Measurements from ENCODE around the gene PHF5A. TPM values are rescaled to one million over a fixed set of nuclear protein-coding genes. Genes with fewer than 3 reads are reported as not detected.

Gene PHF5A, protein sequence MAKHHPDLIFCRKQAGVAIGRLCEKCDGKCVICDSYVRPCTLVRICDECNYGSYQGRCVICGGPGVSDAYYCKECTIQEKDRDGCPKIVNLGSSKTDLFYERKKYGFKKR
- total RNA-seq (2014; rRNA removed; shearing (Covaris generic)): 55.6 and 59.7 TPM in 2 replicates

DNA sequence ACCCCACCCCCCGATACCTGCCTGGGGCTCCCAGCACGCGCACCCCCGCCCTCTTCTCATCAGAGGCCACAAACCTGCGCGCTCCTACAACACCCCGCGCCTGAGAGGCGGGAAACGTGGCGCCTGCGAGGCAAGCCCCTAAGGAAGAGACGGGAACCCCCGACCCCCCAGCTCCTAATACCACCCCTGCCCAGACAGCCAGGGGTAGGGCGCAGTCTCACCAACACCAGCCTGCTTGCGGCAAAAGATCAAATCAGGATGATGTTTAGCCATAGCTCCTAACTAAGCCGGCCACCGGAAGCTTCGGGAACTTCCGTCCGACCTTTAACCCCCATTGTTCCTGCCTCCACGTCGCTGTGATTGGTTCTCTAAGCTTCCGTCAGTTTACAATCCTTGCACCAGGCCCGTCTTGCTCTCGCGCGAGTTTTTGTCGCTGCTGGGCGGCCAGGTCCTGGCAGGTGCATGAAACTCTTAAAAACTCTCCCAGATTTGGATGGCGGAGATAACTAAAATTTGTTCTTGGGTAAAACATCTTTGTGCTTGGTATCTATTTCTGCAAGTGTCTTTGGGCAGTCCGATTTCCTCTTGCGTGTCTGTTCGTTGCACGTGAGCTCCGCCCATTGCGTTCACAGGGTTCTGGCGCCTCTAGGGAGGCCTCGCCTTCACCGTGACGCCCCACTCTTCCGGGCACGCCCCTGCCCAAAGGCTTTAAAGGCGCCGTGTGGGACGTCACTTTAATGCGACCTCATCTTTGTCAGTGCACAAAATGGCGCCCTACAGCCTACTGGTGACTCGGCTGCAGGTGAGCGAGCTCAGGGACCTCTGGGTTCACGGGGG lies at the start of gene PHF5A, which contains the start of gene ACO2:
Gene PHF5A, minus strand, starts transcription at position 312 of the 837 bp plus-strand sequence. Its CDS starts 39 bp downstream, at position 273.
Gene ACO2, plus strand, starts transcription at position 737 of the 837 bp plus-strand sequence. Its CDS starts 30 bp downstream, at position 767.
- peak; percentile 96 for DNase-seq (ENCODE audit: low read depth)

DNA sequence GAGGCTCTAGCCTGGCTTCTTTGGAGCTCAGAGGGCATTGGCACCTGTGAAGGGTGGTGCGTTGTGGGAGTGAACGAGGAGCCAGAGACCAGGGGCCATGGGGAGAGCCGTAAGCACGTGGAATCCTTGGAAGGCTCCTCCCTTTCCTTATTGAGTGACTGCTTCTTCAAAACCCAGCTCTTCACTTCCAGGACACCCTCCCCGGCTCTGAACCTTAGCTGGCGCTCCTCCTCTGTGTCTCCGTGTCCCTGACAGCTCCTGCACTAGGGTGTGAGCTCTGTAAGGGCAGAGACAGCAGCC lies 49.5 kb upstream of the PHF5A start:
- no peak for DNase-seq (ENCODE audit: low read depth)

DNA sequence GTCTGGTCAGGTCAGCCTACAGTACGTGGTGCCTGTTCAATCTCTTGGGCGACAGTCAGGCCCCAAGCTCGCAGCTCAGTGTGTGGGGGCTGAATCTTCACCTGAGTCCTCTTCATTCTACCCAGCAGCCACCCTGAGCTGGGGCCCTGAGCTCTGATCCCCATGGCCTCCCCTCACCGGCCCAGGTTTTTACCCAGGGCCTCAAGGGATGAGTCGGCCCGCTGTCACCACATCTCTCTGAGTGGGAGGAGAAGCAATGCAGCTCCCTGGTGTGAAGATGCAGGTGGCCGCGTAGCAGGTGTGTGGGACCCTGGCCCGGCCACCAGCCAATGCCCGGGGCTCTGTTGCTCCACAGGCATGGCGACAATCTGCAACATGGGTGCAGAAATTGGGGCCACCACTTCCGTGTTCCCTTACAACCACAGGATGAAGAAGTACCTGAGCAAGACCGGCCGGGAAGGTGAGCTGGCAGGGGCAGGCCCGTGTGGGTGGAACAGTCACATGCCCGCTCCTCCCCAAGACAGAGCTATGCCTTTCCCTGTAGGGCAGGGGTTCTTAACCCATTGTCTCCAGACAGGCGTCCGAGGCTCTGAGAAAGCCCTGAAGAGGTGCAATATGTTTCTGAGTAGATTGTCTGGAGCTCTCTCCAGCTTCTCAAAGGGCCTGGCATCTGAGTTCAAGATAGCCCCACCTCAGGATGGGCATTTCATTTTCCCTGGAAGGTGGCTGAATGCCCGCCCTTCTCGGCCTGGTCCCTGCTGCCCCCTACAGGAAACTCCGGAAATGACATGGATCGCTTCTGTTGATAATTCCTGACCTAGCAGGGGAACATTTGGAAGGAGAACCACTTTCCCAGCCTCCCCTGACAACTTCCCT lies 48.9 kb upstream of the PHF5A start:
- peak; percentile 44 for DNase-seq (ENCODE audit: low read depth)

DNA sequence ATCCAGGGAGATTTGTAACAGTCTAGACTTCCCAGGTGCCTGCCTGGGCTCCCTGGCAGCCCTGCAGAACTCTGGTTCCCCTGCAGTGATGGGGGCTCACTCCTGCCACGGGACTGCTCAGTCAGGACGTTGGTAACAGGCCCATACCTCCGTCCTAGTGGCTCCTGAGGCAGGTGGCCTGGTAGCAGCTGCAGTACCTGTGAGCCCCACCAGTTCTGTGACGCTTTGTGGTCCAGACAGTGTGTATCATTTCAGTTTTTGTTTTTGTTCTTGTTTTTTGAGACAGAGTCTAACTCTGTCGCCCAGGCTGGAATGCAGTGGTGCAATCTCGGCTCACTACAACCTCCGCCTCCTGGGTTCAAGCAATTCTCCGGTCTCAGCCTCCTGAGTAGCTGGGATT lies 48.0 kb upstream of the PHF5A start:
- DNase-seq (ENCODE audit: low read depth): no peak

DNA sequence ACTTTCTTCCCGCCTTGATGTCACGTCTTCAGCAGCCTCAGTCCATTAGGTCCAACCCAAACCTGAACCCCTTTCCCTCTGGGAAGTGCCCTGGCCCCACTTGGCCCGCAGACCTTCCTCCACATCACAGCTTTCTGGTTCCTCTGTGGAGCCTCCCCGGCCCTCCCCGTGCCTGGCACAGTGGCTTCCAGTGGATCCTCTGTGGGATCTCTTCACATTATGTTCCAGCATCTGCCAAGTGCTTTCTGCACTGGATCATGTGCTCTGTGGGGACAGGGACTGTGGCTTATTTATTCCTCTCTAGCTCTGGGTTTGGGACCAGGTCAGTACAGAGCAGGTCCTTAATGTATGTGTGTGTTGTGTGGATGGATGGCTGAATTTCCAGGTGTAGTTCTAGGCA lies 44.9 kb upstream of the PHF5A start:
- DNase-seq (ENCODE audit: low read depth): no peak

DNA sequence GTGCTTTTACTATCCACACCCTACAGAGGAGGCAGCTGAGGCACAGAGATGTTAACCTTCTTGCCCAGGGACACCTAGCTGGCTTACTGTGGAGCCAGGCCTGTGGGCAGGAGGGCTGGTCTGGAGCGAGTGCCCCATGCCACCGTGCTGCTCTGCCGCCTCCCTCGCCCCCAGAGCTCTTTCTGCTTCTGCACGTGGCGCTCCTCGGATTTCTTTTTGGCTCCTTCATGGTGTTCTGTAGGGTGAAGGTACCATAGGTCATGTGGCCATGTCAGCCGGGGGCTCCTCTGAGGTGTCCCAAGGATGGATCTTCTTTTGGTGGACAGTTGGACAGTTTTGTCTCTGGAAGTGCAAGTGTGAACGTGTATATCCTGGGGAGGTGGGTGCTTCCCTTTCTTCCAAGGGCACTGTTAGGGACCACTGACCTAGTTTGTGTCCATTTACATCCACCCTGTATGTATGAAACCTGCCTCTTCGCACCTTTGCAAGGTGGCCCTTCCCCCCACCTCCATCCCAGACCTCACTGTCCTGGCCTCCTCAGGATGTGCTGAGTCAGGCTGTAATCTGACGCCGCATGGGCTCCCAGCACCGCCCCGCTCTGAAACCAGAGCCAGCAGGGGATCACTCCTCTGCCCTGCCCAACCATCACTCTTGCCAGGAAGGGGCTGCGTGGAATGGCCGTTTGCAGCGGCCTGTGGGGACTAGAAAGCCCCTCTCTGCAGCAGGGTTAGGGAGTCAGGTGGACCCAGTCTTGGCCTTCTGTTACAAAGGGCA lies 44.1 kb upstream of the PHF5A start:
- DNase-seq (ENCODE audit: low read depth): peak; percentile 69

DNA sequence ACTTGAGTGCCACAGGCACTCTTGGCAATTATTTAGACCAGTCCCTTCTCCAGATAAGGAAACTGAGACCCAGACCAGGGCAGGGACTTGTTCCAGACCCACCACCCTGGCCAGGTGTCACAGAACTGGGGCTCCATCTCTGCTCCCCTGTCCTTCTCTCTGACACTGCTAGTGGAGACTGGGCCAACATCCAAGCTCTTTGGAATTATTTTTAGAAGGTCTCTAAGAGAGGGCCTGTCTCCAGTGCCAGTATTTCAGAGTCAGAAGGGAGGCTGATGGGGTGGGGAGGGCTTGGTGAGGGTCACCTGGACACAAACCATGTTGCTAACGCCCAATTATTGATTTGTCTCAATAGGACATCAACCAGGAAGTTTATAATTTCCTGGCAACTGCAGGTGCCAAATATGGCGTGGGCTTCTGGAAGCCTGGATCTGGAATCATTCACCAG lies 43.1 kb upstream of the PHF5A start:
- DNase-seq (ENCODE audit: low read depth): no peak

DNA sequence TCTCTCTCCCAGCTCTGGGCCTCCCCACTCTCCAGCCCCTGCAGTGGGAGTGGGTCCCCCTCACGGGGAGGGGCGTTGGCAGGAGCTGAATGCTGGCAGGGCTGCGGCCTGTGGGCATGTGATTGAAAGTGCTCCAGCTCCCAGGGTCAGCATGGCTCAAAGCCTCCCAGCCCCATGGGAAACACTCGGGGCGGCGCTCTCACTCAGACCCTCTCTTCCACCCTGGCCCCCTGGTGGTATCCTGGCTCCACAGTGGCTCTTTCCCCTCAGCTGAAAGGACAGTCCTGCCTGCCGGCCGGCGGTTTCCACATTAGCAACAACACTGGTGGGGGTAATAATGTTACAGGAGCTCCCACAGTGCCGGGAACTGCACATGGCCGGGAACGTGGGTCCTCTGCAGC lies 40.3 kb upstream of the PHF5A start:
- no peak for DNase-seq (ENCODE audit: low read depth)

DNA sequence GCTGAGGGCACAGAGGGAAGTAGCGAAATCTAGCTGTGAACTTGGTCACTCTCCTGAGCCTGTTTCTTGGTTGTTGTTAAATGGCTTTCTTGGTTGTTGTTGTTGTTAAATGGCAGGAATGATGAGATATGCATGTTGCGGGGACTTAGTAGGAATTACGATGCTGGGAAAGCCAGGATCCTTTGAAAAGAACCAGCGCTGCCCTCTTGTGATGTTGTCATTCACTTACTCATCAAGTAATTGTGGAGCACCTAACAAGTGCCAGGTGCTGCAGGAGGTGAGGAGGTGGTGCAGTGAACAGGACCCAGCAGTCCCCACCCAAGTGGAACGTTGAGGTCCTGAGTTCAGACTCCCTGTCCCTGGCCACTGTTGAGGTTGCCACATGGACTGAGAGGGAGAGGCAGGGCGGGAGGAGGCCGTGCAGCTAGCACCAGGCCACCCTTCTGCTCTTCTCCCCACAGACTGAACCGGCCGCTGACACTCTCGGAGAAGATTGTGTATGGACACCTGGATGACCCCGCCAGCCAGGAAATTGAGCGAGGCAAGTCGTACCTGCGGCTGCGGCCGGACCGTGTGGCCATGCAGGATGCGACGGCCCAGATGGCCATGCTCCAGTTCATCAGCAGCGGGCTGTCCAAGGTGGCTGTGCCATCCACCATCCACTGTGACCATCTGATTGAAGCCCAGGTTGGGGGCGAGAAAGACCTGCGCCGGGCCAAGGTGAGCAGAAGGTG lies 39.0 kb upstream of the PHF5A start:
- DNase-seq (ENCODE audit: low read depth): no peak

DNA sequence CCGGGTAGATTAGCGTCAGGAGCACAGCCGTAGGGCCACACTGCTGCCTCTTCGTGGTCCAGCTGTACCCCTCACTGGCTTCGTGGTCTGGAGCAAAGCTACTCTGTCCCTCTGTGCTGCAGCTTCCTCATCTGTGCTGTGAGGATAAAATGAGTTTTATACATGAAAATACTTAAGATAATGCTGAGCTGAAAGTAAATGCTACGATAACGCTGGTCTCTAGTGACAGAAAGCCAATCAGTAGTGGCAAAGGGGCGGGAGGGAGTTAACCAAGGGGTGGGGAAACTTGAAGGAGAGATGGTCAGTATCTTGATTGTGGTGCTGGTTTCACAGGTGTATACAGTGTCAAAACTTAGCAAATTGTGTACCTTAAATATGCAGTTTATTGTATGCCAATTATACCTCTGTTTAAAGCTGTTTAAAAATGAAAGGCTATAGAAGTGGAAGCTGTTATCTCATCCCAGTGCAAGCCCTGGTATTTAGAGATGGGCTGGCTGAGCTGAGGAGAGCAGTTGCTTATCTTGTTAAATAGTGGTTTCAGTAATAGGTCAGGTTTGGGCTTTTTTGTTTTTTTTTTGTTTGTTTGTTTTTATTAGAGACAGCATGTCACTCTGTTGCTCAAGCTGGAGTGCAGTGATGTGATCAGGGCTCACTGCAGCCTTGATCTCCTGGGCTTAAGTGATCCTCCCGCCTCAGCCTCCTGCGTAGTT lies 37.2 kb upstream of the PHF5A start:
- DNase-seq (ENCODE audit: low read depth): no peak

DNA sequence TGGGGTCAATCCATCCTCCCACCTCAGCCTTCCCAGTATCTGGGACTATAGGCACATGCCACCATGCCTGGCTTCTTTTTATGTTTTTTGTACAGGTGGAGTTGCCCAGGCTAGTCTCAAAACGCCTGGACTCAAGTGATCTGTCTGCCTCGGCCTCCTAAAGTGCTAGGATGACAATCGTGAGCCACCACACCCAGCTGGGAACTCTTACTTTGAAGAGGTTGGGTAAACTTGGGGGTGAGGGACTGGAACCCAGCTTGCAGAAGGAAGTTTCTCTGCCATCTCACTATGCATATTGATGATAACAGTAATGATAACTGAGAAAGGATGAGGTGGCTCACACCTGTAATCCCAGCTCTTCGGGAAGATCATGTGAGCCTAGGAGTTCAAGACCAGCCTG lies 36.3 kb upstream of the PHF5A start:
- DNase-seq (ENCODE audit: low read depth): no peak

DNA sequence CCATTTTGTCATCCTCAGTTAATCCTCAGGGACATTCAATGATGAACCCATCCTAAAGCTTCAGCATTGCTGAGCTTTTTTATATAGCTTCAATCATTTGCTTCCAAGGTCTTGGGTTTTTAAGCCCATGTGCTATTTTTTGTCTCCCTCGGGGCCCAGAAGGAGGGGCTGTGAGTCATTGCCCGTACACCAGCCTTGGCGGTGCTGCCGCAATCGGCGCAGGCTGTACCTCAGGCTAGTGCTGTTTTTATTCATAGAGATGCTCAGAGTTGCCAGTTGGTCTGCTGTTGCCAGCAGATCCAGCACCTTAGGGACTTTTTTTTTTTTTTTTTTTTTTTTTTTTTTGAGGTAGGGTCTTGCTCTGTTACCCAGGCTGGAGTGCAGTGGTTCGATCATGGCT lies 35.9 kb upstream of the PHF5A start:
- peak; percentile 75 for DNase-seq (ENCODE audit: low read depth)

DNA sequence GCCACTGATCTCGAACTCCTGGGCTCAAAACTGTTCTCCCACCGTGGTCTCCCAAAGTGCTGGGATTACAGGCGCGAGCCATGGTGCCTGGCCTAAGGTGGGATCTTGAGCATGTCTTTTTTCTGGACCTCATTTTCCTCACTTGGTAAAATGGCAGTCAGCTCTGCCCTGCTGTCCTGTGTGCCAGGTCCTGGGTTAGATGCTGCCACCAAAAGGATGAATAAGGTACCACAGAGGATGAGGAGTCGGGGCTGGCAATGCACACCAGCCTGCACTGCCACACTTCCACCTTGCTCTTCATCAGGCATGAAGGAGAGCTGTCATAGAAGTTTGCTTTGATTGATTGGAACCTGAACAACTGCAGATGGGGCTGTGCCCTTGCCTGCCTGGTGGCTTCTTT lies 32.7 kb upstream of the PHF5A start:
- no peak for DNase-seq (ENCODE audit: low read depth)

DNA sequence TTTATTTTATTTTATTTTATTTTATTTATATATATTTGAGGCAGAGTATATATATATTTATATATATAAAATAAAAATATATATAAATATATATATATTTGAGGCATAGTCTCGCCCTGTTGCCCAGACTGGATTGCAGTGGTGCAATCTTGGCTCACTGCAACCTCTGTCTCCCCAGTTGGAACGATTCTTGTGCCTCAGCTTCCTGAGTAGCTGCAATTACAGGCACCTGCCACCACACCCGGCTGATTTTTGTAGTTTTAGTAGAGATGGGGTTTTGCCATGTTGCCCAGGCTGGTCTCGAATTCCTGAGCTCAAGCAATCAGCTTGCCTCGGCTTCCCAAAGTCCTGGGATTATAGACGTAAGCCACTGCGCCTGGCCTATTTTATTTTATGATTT lies 31.8 kb upstream of the PHF5A start:
- DNase-seq (ENCODE audit: low read depth): no peak

DNA sequence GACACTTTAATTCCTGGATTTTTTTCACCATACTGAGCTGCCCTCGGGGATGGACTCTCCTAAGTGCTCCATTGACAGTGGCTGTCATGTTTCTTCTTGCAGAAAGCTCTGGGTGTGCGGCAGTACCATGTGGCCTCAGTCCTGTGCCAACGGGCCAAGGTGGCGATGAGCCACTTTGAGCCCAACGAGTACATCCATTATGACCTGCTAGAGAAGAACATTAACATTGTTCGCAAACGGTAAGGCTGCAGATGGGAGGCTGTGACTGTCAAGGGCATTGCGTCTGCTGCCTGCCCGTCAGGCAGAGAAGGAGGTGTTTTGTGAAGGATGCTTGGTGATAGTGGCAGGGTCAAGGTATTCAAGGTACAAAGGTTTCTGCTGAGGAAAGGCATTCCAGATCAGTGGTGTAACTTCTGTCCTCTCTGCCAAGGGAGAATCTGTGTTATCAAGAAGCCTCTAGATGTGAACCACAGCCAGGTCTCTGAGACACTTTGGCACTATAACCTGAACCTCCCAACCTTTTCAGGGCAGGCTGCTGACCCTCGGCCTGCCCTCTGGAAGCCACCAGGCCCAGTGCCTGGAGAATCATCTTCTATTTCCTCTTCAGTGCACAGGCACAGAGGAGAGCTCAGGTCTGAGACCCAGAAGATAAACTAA lies 31.3 kb upstream of the PHF5A start:
- no peak for DNase-seq (ENCODE audit: low read depth)

DNA sequence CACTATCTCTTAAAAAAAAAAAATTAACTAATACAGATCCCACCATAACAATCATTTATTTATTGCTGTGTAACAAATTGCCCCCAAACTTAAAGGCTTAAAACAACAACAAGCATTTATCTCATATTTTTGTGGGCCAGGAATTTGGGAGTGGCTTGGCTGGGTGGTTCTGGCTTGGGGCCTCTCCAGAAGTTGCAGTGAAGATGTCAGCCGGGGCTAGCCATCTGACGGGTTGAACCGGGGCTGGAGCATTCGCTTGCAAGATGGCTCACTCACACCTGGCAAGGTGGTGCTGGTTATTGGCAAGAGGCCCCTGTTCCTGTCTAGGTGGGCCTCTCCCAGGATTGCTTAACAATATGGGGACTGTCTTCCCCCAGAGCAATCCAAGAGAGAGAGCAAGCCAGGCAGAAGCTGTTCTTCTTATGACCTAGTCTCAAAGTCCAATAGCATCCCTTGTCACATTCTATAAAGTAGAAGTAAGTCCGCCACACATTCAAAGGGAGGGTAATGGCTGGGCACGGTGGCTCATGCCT lies 29.9 kb upstream of the PHF5A start:
- DNase-seq (ENCODE audit: low read depth): no peak

DNA sequence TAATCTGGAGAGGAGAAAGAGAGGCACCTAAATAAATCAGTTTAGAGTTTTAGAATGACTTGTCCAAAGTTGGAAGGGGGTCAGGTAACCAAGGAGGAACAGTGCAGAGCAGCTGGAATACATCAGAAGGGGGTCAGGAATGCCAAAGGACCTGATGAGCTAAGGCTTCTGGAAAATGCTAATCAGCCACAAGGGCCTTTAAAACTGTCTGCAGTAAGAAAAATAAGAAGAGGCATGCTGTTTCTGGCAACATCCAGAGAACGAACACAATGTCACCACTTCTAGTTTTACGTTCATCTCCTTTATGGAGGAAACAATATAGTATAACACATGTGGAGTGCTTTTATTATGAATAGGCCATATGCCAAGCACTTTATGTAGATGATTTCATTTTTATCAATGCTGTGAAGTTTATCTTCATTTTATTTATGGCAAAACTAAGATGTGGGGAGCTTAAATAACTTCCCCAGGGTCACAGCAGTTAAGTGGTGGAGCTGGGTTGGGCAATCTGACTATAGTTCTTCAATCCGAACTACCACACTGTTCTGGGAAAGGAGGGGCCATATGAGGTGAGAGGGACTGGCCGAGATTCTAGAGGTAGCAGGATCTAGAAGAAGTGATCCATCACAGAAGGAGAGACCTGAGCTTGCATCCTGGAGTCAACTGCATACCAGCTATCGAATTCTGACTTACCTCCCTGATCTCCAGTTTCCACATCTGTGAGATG lies 23.0 kb upstream of the PHF5A start:
- no peak for DNase-seq (ENCODE audit: low read depth)

DNA sequence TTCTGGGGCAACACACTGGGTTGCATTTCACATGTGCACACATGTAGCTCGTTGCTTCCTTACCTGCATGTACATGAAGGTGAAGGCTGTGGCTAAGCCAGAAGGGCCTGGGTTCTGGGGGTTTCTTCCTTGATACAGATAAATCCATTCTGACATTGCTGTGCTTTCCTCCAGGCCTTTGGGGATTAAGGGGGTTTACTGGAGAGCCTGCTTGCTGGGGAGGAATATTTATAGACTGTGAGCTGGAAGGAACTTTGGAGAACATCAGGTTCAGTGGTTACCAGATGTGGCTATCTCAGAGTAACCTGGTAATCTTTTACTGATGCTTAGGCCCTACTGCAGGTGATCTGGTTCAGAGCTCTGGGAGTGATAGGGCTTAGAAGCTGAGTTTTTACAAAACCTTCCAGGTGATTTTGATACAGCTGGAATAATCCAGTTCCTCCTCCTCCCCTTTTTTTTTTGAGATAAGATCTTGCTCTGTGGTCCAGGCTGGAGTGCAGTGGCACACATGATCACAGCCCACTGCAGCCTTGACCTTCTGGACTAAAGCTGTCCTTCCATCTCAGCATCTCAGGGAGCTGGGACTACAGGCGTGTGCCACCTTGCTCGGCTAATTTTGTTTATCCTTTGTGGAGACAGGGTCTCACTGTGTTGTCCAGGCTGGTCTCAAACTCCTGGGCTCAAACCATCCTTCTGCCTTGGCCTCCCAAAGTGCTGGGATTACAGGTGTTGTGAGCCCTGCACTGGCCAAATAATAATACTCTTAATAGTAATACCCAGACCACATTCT lies 20.3 kb upstream of the PHF5A start:
- DNase-seq (ENCODE audit: low read depth): no peak

Measured in RPMI7951 (cell line).